Activated naive CD8-positive, alpha-beta T cell treated with anti-CD3 and anti-CD28 coated beads for 36 hours (primary cell): ENCODE data around the gene GPX8. TPM values are rescaled to one million over a fixed set of nuclear protein-coding genes. Genes with fewer than 3 reads are reported as not detected.

Experiments
- DNase-seq: peaks from one replicate; pipeline ENCODE4 v3.0.0; 2021
- H3K27ac Mint-ChIP-seq: one replicate; pipeline ENCODE4 v1.8.0; 2022; ENCODE audit warnings: mild to moderate bottlenecking, moderate library complexity, mixed read lengths
- H3K27me3 Mint-ChIP-seq: one replicate; pipeline ENCODE4 v1.8.0; 2022; ENCODE audit warnings: mild to moderate bottlenecking, mixed read lengths
- H3K36me3 Mint-ChIP-seq: one replicate; pipeline ENCODE4 v1.8.0; 2021; ENCODE audit warnings: mild to moderate bottlenecking, mixed read lengths
- H3K4me1 Mint-ChIP-seq: one replicate; pipeline ENCODE4 v1.8.0; 2021; ENCODE audit warnings: mixed read lengths
- H3K4me3 Mint-ChIP-seq: one replicate; pipeline ENCODE4 v1.8.0; 2022; ENCODE audit warnings: mild to moderate bottlenecking, moderate library complexity, mixed read lengths
- H3K9me3 Mint-ChIP-seq: one replicate; pipeline ENCODE4 v1.8.0; 2022; ENCODE audit warnings: mixed read lengths
- total RNA-seq, 2 experiments: library from RNA; stranded (reverse); gene quantifications; one replicate each; pipeline ENCODE4 v1.2.3, GENCODE V29; 2021

GPX8 gene
- total RNA-seq, 2 experiments from 2014 or later: not detected

DNA sequence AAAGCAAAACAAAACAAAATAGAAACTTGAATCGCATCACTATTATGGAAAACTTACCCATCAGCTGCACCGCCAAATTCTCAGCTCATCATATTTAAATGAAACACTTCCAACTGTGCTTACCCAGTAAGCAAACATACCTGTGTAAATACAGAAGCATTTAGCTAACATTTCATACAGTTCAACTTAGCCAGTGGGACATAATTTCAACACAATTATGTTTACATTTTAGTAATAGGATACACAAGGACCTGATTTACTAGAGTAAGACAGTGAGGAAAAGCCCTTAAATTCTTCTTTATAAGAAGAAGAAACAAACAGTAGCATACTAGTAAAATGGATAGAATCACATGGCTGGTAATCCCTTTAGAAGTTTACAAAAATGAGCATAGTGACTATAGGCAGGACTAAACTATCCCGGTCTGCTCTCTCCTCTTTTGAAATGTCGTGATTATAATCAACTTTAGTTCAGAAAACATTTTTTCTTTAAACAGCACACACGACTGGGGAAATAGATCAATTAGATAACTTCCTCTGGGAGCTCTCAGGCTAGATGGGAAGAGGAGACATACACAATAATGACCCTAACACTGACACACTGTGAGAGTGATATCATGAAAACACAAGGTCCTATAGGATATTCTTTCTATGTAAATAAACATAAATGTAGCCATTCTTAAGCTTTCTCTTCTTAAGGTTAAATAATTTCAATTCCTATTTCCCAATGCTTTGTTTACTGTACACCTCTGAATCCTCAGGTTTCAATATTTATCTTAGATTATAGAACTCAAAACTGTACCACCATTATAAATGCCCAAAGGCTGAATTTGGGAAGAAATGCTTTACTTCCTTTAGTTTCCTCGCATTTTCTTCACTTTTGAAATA is 28.9 kb downstream of the GPX8 start:
- Mint-ChIP-seq H3K4me3 (no peak overlapping the region), H3K27ac (no peak overlapping the region), H3K9me3 (no peaks in the 10 kb centered on the region), H3K36me3 (no peaks in the 10 kb centered on the region), H3K27me3 (peaks cover 65% of the 10 kb centered on the region), H3K4me1 (no peaks in the 10 kb centered on the region)
- no peak for DNase-seq

DNA sequence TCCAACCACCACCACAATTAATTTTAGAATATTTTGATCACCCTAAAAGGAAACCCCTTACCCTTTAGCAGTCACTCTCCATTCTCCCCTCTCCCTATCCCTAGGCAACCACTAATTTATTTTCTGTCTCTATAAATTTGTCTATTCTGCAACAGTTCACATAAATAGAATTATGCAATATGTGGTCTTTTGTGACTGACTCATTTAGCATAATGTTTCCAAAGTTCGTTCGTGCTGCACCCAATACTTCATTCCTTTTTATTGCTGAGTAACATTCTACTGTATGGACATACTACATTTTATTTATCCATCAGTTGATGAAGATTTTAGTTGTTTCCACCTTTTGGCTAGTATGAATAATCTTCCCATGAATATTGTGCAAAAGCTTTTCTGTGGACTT is 31.2 kb downstream of the GPX8 start:
- DNase-seq: no peak
- H3K27me3 Mint-ChIP-seq: peaks cover 66% of the 10 kb centered on the region
- H3K27ac Mint-ChIP-seq: no peak overlapping the region
- no peaks in the 10 kb centered on the region for H3K4me1 Mint-ChIP-seq
- H3K9me3 Mint-ChIP-seq: no peaks in the 10 kb centered on the region
- no peak overlapping the region for H3K4me3 Mint-ChIP-seq
- no peaks in the 10 kb centered on the region for H3K36me3 Mint-ChIP-seq

DNA sequence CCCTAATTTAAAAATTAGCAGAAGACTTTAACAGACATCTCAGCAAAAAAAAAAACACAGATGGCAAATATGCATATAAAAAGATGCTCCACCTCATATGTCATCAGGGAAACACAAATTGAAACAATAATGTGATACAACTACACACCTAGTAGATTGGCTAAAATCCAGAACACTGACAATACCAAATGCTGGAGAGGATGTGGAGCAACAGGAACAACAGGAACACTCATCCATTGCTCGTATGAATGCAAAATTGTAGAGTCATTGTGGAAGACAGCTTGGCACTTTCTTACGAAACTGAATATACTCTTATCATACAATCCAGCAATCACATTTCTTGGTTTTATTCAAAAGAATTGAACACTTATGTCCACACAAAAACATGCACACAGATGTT is 45.0 kb downstream of the GPX8 start:
- Mint-ChIP-seq H3K36me3 (no peaks in the 10 kb centered on the region), H3K4me1 (no peaks in the 10 kb centered on the region), H3K27ac (no peak overlapping the region), H3K9me3 (peaks cover 2% of the 10 kb centered on the region), H3K4me3 (no peak overlapping the region), H3K27me3 (peaks cover 39% of the 10 kb centered on the region)
- no peak for DNase-seq

DNA sequence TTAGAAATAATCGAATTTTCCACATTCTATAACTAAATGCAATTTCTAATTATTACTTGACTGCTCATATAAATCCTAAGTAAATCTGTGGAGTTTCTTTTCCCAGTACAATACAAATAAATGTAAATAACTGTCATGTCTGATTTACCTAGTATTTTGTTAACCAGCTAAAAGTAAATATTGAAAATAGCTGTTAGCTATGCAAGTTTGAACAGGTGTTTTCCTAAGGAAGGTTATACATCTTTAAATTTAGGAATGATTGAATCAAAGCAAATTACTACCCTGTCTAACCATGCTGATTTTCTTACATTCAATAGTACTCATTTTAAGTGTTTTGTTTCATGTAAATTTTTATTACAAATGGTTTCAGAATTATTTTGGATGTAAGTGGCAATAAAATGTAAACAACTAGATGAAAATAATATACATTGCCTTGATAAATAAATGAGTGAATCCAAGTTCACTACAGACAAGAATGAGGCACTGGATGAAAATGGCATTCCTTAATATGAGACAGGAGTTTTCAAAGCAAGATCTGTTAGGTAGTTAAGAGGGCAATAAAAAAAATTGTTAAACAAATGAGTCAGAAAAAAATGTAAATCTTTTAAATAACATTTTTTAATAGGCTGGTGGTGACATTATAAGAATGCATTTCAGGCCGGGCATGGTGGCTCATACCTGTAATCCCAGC is 51.4 kb downstream of the GPX8 start:
- no peak for DNase-seq
- no peak overlapping the region for H3K27ac Mint-ChIP-seq
- no peak overlapping the region for H3K4me3 Mint-ChIP-seq
- H3K36me3 Mint-ChIP-seq: no peaks in the 10 kb centered on the region
- no peaks in the 10 kb centered on the region for H3K4me1 Mint-ChIP-seq
- H3K9me3 Mint-ChIP-seq: no peaks in the 10 kb centered on the region
- H3K27me3 Mint-ChIP-seq: peaks cover 5% of the 10 kb centered on the region

Other genes starting within 250 kb of the GPX8 start
- not detected for gene ESM1, start 174.6 kb upstream of the GPX8 start, total RNA-seq
- gene GZMK, start 135.9 kb upstream of the GPX8 start, total RNA-seq: under 1 TPM; 0.18 to 0.33 TPM
- gene GZMA, start 57.5 kb upstream of the GPX8 start, total RNA-seq: 1 to 10 TPM in 1 of 2 experiments, under 1 TPM in 1; 0.66 to 1.6 TPM
- not detected for gene CDC20B, start 13.0 kb downstream of the GPX8 start, total RNA-seq
- under 1 TPM; 0.31 to 0.32 TPM for gene MCIDAS, start 67.1 kb downstream of the GPX8 start, total RNA-seq
- gene CCNO, start 73.4 kb downstream of the GPX8 start, total RNA-seq: under 1 TPM in 1 of 2 experiments, not detected in 1; 0.14 TPM
- gene DHX29, start 147.5 kb downstream of the GPX8 start, total RNA-seq: 10 to 100 TPM; 19.1 TPM
- 100 to 1,000 TPM in 1 of 2 experiments, 10 to 100 TPM in 1; 96.6 to 107 TPM for gene MTREX, start 147.8 kb downstream of the GPX8 start, total RNA-seq